KBM-7 (cell line): ENCODE data around the gene TAS2R38.

Source experiments
- DNase-seq: peaks from one replicate; pipeline ENCODE4 v3.0.0-alpha.2; 2015
- in situ Hi-C: fragments of 300-500 bp; cut with MboI; formaldehyde crosslinking; loops from 2 replicates; pipeline ENCODE4 v1.14.3; 2020; ENCODE audit warnings: low sequenced_read_pairs, low pct_unique_long_range_greater_than_20kb, mixed read lengths

Gene TAS2R38

DNA sequence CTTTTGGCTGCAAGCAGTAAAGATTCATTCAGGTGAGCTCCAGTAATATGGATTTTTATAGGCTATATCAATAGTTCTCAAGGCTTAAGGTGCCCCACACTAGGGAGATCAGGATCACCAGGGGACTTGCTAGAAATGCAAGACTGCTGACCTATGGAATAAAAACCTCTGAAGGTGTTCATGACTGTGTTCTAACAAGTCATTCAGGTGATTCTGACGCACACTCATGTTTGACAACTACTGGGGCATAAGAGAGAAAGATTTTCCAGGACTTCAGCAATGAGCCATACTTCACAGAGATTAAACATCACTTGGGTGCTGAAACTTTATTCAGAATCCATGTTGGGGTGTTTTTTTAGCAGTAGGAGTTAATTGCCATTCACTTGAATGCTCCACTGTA, 4.8 kb upstream of the TAS2R38 start:
- no peak for DNase-seq
- in situ Hi-C loops: no loop called here

DNA sequence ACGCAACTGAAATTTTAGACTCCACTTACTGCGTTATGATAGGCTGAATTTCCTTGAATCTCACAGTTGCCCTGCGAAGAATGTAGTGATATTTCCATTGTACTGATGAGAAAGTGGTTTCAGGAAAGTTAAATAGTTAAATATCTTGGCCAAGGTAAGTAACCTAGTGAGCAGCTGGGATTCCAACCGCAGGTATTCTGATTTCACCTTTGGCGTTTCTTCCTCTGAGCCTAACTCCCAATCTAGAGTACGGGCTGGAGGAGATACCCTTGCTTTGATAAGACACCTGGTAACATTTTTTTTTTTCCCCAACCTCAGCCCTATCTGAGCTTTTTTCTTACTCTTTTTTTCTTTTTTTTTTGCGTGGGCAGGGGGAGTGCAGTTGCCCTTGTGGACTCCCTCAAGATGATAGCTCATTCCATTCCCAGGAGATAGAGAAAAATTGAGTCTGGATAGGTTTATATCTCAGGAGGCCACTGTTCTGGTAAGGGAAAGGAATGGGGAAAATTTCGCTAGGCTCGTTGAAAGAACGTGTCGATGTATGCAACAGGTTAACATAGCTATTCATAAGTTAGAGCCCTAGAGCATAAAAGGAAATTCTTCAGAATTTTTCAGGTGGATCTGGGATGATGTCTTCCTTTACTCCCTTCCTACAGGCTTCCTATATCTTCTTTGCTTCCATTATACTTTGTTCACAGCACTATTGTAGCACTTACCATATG, 3.1 kb upstream of the TAS2R38 start:
- DNase-seq: no peak
- in situ Hi-C loops: no loop called here

DNA sequence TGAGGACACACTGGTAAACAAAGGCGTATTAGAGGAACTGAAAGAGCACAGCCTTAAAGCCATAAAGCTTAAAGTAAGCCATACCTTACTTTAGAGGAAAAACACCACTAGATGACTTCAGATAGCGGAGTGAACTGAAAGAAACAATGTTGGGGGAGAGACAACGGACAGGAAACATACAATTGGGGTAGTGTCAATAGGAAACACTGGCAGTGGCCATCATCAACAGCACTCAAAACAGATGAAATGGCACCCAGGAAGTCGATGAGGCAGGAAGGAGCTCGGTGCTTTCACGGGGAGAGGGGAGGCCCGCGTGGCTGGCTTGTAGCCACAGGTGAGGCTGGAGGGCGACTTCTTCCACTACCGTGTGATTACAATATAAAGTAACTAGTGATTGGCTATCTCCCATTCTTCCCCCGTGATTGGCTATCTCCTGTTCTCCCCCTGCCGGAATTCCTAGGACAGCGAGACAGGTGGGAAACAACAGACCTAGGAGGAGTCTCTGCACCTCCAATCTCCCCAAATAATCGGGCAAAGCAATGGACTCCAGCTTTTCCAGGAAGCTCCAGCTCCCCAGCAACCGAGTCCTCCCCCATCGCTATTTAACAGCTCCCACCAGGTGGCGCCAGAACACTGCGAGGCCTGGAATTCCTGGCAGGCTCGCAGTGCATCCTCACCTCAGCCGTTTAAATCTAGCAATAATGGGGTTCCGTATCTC, 2.4 kb upstream of the TAS2R38 start:
- DNase-seq: peak; percentile 63
- in situ Hi-C loops: no loop called here

DNA sequence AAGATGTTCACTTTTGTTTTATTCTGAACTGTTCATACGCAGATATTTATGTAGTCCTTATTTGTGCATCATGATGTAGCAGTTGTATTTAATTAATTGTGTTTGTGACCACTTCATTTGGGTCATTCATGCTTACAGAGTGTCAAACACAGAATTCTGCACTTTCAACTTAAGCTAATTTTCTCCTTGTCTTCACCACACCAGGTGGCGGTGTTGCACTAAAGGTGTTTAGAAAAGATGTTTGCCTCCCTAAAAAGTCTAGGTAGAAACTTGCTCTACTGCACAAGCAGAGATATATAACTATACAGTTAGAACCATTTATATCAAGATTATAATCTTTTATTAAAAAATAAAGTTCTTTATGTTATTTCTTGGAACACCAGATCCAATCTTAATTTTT, 1.3 kb upstream of the TAS2R38 start:
- in situ Hi-C loops: no loop called here
- peak; percentile 9 for DNase-seq

DNA sequence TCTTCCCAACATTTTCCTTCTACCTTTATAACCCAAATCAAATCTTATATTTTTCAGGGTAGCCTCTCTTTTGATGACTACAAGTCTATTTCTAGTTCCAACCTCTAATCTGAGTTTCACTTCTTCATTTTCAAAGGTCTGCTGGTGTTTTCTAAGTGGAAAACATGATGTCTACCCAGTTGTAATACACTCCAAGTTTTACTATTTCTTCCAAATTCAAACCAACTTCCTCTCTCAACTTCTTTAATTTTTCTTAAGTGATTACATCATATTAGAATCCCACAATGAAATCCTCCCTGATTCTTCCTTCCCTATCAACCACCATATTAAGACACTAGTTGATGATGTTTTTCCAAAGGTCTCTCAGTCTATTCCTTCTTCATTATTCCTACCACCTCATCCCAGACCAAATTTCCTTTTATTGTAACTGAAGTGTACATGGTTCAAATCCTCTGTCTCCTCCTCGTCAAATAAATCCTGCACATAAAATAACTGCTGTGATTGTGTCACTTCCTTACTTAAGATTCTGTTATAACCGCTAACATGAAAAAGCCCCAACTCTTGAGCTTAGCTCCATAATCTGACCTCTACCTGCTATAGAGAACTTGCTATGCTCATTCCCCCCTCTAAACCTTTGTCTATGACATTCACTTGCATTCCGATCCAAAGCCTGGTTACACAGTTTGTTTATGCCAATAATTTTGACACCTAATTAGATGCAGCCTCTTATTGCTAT, 12.7 kb downstream of the TAS2R38 start:
- in situ Hi-C loops: no loop called here
- DNase-seq: peak; percentile 30

DNA sequence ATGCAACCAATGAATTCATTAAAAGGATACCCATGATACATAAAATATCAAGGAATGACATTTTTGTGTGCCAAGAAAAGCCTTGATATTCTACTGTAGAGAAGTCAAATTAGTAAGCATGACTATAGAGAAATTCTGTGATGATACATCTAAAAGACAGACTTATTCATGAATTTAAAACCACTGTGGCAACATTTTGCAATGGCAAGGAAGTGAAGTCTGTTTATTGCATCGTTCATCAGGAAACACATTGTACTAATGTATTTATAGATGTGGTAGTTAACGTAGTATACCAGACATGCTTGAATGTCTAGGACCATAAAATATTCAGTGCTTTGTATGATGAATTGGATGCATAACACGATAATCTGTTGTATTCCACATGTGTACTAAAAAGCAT, 17.5 kb downstream of the TAS2R38 start:
- DNase-seq: no peak
- in situ Hi-C loops: no loop called here

DNA sequence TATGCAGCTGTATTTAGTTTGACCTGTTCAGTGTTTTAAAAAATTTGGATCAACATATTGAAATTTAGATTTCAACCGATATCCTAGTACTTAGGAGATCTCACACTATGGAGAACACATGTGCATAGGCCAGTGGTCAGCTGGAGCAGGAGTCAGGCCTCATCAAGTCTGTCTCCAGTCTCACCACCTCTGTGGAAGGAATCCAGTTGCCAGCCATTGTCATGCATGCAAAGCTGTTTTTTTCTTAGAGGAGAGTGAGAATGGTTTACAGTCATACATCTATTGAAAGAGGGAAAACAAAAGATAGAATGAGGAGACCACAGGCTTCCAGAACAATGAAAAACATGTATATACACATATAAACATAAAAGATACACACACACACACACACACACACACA, 19.2 kb downstream of the TAS2R38 start:
- in situ Hi-C loops: no loop called here
- no peak for DNase-seq

DNA sequence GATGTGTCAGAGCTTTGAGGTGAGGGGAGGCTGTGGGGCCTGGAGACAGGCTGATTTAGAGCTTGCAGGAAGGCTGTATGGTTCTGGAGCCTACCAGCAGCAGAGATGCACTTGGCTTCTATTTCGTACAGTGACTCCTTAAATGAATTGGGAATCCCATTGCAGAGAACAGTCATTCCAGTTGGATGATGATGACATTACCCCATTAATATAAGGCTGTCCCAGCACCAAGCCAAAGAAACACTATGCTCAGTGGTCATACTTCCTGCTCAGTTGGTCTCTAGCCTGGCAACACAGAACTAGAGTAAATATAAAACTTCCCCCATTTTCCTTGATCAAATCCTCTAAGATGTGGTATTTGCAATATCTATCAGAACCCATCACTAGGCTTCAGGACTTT, 21.1 kb downstream of the TAS2R38 start:
- DNase-seq: no peak
- in situ Hi-C loops: no loop called here

DNA sequence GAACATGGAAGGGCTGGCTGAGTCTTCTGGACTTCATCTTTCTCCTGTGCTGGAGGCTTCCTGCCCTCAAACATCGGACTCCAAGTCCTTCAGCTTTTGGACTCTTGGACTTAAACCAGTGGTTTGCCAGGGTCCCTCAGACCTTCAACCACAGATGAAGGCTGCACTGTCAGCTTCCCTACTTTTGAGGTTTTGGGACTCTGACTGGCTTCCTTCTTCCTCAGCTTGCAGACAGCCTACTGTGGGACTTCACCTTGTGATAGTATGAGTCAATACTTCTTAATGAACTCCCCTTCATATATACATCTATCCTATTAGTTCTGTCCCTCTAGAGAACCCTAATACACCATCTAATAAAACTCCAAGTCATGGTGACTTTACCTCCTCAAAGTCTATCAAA, 22.8 kb downstream of the TAS2R38 start:
- in situ Hi-C loops: no loop called here
- DNase-seq: no peak

DNA sequence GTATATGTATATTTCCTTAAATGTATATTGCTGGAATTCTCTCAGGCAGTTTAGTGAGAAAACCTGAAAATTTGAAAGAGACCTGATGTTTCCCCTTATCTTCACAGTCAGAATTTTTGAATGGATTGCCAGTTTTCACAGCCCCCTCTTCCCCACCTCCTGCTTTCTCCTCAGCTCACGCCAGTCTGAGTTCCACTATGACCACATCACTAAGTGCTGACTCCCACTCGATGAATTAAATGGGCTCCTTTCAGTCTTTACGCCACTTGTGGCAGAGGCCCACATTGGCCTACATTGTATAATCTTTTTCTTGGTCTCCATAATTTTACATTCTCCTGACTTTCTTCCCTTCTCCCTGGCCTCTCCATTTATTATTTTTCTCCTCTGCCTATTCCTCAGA, 23.7 kb downstream of the TAS2R38 start:
- no peak for DNase-seq
- in situ Hi-C loops: no loop called here

DNA sequence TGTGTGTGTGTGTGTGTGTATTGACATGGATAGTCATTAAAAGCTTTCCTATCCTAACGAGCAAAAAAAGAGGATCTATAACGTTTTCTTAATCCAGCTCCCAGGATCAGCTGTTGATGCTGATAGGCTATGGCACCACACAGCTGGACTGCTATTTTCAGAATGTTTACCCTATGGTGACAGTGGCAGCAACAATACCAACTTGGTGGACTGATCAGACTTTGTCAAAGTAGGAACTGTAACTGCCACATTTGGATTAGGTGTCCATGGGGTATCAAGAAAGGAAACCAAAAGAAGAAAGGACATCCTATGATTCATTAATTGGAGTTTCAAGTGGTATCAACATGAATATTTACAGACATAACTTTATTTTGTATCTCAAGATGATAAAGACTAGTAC, 24.1 kb downstream of the TAS2R38 start:
- in situ Hi-C loops: no loop called here
- DNase-seq: no peak

DNA sequence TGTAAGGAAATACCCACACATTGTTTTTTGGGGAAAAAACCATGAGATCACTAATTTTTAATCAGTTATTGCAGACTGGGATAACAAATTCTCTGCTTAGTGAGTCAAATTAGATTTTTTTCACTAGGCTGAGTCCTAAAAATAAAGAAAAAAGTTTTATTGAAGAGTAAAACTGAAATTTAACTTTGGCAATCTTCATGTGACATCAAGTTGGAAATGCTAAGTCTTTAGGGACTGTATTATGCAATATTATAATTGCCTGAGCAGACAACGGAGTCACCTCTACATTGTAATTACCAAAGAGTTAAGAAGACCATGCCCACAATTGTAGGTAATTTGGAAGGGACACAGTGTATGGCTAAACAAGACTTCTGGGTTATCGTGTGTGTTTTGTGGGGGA, 24.6 kb downstream of the TAS2R38 start:
- in situ Hi-C loops: no loop called here

DNA sequence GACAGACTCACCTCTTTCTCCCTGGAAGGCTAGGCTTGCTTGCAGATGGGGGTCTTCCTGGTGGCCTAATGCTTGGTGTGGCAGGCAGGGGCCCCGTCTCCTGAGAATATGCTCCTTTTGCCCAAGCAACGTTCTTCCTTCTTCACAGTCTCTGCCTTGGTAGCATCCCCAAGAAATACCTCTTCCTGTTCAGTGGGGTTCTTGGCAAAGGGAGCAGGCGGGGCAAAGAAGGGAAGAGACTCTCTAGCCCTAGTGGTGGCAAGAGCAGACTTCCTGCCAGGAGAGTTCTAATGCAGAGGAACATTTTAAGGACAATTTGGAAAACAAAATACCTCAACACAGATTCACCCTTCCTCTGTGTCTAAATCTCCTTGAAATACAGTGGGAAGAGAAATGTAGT, 26.8 kb downstream of the TAS2R38 start, which contains the start of gene CLEC5A:
TSS of gene CLEC5A (minus strand) at position 179 of the 400 bp plus-strand sequence. CDS start 682 bp downstream, outside the sequence.
- DNase-seq: no peak
- in situ Hi-C loops: no loop called here

More for the DNA sequence above, 24.6 kb downstream of the TAS2R38 start:
- no peak for DNase-seq

DNA sequence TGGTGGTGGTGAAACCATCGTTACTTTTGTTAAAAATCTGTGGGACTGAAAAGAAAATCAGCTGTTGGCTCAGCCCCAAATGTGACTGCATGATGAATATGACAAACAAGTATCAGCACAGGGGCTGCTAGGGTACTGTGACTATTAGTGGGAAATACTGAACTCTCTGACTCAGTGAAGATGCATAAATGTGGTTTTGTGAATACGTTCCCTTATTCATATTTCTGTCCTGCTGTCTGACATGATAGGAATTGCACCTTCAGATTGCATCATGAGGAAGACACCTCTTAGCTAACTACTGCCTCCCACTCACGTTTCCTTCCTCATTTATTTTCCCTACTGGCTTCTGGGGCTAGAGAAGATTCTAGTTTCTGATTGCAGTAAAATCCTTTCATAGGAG, 28.2 kb downstream of the TAS2R38 start:
- peak; percentile 79 for DNase-seq
- in situ Hi-C loops: no loop called here

DNA sequence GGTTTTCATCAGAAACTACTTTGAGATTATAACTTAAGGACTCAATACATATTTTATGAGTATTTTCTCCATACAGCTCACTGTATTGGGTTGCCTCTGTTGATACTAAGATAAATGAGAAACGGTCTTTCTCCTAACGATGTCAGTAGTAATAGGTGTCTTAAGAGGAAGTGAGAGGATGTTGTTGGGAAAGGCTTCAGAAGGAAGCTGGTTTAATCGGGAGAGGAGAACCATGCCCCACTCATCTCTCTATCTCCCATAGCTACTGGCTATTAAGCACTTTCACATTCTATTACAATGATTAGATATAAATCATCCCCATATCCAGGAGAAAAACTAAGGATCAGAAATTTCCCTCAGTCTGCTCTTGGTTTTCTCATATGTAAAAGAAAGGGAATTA, 28.8 kb downstream of the TAS2R38 start:
- DNase-seq: no peak

DNA sequence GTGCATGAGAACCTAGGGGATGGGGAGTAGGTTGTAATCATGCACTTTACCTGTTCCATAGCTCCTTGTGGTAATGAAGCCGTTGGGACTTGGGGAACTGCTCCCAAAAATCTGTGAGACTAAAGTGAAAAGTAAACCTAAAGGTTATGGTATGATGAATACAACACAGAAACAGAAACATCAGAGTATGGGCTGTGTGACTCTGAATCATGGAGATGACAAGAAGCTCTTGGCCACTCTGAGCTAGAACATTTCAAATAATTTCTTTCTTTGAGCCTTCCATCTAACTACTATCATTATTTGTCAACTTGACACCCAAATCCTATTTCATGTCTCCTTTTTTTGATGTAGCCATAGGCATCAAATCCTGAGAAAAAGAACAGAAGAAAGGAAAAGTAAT, 29.7 kb downstream of the TAS2R38 start:
- in situ Hi-C loops: no loop called here
- DNase-seq: no peak

More for the DNA sequence above, 28.8 kb downstream of the TAS2R38 start:
- in situ Hi-C loops: no loop called here

DNA sequence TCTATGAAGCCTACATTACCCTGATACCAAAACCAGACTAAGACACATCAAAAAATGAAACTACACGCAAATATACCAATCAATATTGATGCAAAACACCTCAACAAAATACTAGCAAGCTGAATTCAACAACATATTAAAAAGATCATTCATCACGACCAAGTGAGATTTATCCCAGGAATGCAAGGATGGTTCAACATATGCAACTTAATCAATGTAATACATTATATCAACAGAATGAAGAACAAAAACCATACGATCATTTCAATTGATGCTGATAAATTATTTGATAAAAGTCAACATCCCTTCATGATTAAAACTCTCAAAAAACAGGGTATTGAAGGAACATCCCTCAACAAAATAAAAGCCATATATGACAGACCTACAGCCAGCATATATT, 32.5 kb downstream of the TAS2R38 start:
- in situ Hi-C loops: no loop called here
- DNase-seq: no peak

DNA sequence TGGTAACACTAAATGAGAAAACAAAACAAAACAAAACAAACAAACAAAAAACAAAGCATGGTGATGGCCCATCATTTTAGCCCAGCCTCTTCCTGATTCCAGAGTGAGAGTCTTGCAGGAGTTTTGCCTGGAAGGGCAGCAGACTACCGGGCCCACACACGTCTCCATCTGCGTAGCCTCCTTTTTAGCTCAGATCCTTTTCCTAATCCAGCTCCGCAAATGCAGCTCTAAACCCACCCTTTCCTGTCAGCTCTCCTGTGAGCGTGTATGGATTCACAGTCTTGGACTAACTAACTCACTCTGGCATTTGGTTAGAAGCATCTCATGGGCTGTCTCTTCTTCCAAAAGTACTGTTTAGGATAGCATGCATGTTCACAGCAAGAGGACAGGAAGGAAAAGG, 43.4 kb downstream of the TAS2R38 start:
- DNase-seq: no peak
- in situ Hi-C loops: no loop called here

DNA sequence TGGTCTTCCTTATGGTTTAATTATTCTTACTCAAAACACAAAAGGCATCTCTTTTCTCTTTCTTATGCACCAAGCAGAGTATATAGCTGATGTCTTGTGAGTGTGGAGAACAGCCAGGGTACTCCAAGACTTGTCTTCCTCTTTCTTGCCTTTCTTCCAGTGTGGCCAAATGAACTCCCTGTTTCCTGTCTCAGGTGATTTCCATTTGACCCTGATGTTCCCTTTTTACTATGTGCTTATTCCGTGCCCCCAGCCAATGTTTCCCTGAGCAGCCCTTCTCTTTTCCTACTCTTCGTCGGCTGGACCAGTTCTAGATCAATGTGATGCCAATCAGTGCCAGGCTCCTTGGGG, 44.8 kb downstream of the TAS2R38 start:
- in situ Hi-C loops: no loop called here

DNA sequence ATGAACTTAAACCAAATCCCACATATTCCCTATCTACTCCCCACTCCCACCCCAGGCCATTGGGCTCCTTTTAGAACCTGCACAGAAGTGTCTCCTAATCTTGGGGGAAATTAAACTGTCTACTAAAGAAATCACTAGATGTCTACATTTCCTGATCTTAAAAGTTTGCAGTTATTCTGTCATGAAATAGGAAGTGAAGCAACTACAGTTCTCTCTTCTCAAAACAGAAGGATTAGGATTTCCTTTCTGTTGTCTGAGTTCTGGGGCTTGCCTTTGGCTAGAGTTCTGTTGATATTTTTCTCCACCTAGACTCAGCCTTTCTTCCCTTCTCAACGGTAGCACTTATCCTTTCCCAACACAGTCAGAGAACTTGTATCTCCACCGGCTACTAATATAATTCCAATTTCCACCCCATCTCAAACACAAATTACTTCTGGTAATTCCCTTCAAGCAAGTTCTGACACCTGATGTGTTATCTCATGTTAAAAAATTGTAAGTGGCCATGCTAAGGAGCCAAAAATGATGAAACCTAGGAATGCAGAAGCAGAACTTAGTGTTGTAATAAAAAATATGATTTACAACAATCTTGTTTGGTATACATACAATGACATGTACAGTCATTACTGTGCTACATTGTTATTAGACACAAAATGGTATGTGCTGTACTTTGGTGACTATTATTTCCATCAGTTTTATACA, 45.3 kb downstream of the TAS2R38 start:
- in situ Hi-C loops: no loop called here
- DNase-seq: no peak

More for the DNA sequence above, 44.8 kb downstream of the TAS2R38 start:
- DNase-seq: no peak
